Lower leg skin (tissue), 3 donors: ENCODE results near the gene TUBA8.

Experiments used
- CTCF ChIP-seq, 3 donors: fragments of 450-650 bp; IDR thresholded peaks; one replicate each; pipeline ENCODE4 v1.5.1; 2016; ENCODE audit warnings: antibody characterized with exemption in 3 of 3, mild to moderate bottlenecking in 3 of 3, moderate library complexity in 2 of 3
- POLR2A ChIP-seq, 2 donors: fragments of 450-650 bp; IDR thresholded peaks; one replicate each; pipeline ENCODE4 v1.6.1; 2016 to 2017; ENCODE audit warnings: antibody characterized with exemption in 2 of 2, mild to moderate bottlenecking in 1 of 2, moderate library complexity in 1 of 2

- TF ChIP-seq CTCF (IDR thresholded peaks at IDR 0.05) = no peak
- TF ChIP-seq POLR2A (IDR thresholded peaks at IDR 0.05) = no peak
Measured at GRCh38 chr22:18144105-18144504, 33.5 kb downstream of the TUBA8 start.
